HG02840 (cell line): ENCODE results near the gene DGKG.

Experiments used
- ATAC-seq: cut with Tn5 transposase; IDR thresholded peaks from one replicate; pipeline ENCODE4 v1.9.1; 2021; ENCODE audit warnings: mild to moderate bottlenecking, moderate library complexity, moderate number of reproducible peaks; ENCODE audit not compliant: unreplicated experiment, low FRiP score

The DGKG gene

GRCh38 chr3:186216900-186217819 is 144.9 kb downstream of the DGKG start:
- no peak for ATAC-seq

DNA sequence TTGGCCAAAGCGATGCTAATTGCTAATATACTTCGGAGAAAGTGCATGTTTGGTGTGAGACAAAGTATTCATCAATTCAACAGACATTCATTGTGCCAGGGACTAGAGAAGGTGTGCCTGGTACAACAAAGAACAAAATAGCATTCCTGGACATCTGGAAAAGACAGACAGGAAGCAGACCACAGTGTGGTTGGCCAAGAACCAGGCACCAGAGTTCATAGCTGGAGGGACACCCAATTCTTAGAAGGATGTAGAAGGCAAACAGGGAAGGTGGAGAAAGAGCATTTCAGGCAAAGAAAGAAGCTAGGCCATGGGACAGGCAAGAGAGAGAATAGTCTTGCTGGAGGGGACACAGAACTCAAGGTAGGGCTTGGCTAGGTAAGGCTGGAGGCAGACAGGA is 147.4 kb downstream of the DGKG start:
- ATAC-seq = no peak

- ATAC-seq = no peak
These were observed 148.1 kb downstream of the DGKG start for GRCh38 chr3:186213946-186214345.

GRCh38 chr3:186212611-186213010 is 149.4 kb downstream of the DGKG start:
- no peak for ATAC-seq

- ATAC-seq = no peak
These were observed 151.1 kb downstream of the DGKG start for GRCh38 chr3:186210852-186211500.

DNA sequence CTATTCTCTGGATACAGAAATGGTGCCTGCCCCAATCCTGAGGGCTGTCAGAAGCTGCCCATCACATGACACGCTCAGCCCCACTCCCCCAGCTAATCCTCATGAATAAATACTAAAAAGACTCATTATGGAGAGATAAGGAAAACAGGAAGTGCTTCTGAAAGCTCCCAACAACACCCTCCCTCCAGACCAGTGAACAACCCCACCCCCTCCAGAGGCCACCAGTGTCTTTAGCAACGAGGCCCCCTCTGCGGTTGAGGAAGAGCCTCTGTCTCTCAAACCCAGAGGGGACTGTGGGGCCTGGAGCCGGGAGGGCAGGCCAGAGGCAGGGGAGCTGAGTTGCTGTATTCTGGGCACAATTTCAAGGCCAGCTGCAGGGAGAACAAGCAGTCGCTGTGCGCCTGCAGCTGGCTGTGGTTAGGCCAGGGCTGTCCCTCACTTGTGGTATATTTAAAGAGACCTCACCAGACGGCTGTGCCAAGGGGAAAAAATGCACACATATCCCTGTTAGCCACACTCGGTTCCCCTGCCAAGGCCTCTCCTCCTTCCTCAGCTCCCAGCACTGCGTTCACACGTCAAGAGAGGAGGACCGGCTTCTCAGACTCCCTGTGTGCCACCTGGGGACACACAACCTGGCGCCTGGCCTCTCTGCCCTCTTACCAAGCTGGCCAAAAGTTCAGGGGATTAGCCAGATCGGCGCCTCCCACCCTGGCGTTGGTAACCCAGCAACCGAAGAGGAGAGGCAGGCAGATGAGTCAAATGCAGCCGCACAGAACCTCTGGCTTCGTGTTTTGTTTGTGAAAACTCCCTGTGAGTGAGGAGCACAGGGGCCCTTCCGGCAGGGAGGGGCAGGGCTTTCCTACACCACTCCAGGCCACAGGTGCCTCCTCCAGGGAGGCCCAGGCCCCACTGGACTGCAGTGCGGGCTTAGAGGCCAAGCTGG is 152.0 kb downstream of the DGKG start:
- ATAC-seq = no peak

DNA sequence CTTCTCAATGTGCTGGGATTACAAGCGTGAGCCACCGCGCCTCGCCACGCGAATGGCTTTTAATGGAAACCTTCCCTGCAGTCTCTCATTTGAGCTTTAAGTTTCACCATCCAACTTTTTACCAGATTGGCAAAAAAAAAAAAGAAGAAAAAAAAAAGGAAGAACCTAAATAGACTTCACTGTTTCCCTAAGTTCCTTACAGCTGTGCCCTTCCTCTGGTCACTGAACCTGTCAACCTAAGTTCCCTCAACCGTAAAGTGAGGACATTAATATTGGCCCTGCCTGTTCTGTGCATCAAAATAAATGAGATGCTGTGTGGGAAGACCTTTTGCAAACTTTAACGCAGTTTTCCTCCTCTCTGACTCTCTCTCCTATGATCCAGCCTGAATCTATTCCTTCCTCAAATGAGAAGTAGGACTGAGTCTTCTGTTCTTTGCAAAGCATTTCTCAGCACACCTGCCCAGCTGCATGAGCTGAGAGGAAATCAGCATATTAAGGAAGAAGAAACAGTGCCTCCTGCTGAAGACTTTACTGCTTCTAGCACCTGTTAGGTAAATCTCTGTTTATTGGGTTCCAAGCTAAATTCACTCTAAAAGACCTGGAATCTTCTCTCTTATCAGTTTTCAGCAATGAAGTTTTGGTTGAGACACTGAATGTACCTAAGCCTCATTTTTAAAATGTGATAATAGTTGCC is 153.6 kb downstream of the DGKG start:
- ATAC-seq = no peak

DNA sequence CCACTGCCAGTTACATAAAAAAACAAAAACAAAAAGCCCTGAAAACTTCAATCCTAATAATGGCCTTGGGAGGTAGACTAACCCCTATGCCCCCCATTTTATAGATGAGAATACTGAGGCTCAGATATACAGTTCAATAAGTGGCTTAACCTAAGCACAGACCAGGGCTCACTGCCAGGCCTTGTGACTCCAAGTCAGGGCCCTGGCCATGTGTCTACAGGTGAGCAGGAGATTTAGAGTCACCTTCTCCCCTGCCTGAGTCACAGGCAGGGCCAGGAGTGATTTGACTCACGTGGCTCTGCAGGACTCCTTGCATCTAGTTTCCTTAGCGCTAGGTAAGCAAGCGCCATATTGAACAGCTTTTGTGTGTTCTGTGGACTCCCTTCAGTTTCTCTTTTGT is 154.5 kb downstream of the DGKG start:
- ATAC-seq = no peak

DNA sequence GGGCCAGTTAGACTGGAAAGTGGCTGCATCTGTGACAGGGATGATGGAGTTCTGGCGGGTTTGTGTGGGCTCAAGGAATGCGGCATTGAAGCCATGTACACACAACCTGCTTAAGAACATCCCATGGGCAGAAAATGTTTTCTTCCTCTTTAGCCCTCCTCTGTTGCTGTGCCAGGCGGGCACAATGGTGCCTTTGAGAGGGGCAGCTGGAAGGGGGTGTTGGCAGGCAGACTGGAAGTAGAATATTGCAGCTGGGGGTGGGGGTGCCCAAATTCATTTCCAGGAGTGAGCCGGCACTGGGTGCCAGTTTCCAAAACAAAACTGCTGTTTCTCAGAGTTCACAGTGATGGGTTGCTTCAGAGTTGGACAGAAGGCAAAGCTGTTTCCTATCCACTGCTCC is 161.3 kb downstream of the DGKG start:
- no peak for ATAC-seq

DNA sequence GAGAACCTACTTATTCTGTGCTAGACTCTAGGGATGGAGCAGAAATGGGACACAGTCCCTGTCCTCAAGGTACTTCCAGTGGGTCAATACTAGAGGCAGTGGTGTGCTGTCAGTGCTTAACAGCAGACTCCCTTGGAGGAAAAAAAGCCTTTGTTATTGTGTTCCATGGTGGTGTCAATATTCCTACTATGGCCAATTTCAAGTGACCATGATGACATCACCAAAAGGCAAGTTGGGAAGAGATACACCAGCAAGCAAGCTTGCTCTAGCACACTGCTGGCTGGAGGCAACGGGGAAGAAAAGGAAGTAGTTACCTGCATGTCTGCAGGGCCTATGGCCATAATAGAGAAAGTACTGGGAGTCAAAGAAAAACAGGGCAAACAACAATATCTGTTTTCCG is 163.6 kb downstream of the DGKG start:
- no peak for ATAC-seq

- ATAC-seq = no peak
These were observed 167.6 kb downstream of the DGKG start for GRCh38 chr3:186194451-186194811.

DNA sequence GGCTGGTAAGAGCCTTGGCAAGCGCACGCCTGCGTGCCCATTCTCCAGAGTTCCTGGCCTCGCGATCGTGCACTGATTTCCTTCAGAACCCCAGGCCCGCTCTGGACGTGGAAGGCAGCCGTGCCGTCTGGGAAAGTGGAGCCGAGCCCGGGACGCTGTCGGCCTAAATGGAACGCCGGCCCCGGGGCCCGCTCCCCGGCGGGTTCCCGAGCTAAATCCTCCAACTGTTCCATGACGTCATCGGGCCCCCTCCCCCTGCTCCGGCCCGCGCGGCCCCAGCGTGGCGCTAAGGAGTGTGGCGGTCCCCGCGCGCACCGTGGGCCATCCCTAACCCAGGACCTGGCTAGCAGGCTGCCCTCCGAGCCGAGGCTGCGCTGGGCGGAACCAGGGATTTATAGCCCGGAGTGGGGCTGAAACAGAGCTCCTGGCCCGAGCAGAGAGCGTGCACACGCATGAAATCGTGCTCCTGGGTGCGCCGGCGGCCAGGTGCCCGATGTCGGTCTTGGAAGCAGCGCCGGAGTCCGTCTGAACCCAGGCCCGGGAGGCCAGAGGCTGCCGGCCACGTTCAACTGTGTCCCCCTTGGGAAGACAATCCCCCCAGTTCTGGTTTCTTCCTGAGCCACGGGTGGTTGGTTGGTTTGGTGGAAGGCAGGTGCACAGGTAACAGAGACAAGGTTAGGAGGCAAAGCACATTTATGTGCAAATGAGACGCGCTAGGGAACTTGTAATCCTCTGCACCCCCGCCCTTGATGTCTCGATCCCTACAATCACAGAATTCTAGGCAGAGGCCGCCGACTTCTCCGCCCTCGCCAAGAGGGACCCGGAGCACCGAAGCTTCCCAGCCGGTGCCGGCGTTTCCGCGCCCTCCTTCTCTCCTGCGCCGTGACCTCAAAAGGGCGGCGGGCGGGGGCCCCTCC is 168.2 kb downstream of the DGKG start:
- ATAC-seq = no peak

GRCh38 chr3:186192823-186193222 is 169.2 kb downstream of the DGKG start:
- no peak for ATAC-seq

DNA sequence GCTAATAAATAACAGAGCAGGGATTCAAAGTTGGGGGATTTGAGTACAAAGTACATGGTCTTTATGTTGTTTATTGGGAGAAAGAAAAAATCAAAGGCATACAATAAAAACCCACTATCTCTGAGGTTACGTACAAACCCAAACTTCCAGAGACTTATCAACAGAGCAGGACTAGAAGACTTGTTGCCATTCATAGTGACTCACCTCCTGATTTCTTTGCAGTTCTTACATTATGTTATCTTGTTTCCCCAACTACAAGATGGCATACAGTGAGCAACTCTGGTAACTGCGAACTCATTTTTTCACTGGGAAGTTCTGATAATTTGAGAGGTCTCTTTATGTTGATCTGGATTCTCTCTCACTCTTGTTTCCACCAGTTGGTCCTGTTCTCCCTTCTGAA is 172.5 kb downstream of the DGKG start:
- ATAC-seq = no peak

GRCh38 chr3:186187401-186188275 is 174.4 kb downstream of the DGKG start:
- no peak for ATAC-seq

DNA sequence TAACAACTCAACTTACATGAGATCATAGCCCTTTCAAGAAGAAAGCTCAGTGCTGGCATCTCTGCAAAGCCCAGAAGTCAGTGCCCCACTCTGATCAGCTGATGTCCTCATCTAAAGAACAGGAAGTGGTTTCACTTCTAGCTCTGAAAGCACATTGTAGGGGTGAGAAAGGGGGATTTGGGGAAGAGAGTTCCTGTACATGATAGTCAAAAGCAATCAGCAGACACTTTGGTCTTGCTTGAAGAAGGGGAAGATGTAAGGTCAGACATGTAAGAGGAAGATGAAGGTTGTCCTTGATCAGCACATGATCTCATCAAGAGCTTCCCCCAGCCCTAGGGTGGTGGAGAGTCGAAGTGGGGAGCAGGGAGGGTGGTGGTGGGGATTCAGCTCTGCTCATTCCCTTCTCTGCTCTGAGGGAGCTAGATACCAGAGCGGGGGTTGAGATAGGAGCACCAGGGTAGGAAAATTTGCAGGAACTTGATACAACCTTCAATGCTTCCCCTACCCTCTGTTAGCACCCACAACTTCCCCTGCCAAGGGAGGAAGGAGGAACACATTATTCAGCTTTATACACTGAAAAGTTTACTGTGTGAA is 176.7 kb downstream of the DGKG start:
- ATAC-seq = no peak

DNA sequence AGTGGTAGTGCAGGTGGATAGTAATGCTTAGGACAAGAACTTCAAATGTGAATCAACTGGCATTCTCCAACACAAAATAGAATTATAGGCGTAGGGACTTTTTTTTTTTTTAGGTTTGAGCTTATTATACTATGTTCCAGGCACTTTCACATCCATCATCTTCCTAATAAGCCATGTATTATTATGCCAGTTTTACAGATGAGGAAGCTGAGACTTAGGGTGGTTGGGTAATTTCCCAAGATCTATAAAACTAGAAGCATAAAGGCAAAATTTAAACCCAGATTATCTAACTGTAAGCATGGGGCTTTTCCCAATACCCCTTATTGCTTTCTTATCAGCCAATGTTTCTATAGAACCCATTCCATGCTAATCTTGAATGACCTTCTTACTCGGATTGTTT is 178.0 kb downstream of the DGKG start:
- no peak for ATAC-seq

- no peak for ATAC-seq
These were observed 179.2 kb downstream of the DGKG start for GRCh38 chr3:186182850-186183249.
